ENCODE data around the gene ZFAND5.

DNA sequence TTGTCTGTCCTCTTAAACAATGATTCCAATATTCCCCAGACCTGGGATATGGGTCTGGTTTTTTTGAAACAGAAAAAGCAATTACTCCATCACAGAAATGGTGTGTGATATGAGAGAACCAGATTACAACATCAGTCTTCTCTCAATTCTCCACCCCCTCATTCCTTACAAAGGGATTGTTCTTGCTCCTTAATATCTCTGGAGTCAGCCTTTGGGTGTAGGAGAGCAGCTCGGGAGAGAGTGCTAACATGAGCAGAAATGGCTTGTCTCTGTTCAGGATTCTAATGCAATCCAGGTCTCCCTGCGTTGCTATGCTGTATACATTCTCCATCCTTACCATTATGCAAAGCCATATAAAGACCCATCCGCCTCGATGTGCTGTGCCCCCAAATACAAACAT, 32.7 kb downstream of the ZFAND5 start:
- TF ChIP-seq, protein P1, sequence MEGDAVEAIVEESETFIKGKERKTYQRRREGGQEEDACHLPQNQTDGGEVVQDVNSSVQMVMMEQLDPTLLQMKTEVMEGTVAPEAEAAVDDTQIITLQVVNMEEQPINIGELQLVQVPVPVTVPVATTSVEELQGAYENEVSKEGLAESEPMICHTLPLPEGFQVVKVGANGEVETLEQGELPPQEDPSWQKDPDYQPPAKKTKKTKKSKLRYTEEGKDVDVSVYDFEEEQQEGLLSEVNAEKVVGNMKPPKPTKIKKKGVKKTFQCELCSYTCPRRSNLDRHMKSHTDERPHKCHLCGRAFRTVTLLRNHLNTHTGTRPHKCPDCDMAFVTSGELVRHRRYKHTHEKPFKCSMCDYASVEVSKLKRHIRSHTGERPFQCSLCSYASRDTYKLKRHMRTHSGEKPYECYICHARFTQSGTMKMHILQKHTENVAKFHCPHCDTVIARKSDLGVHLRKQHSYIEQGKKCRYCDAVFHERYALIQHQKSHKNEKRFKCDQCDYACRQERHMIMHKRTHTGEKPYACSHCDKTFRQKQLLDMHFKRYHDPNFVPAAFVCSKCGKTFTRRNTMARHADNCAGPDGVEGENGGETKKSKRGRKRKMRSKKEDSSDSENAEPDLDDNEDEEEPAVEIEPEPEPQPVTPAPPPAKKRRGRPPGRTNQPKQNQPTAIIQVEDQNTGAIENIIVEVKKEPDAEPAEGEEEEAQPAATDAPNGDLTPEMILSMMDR (IDR thresholded peaks at IDR 0.05 in 4 of 5, conservative IDR thresholded peaks at IDR 0.05 in 1 of 5) = no peak
- TF ChIP-seq POLR2A (IDR thresholded peaks at IDR 0.05) = no peak

Measured in gastrocnemius medialis (tissue), 4 donors.